ENCODE results near the gene BST1. TPM values are rescaled to one million over a fixed set of nuclear protein-coding genes. Genes with fewer than 3 reads are reported as not detected.

Gene BST1
- total and polyA plus RNA-seq, 10 of the 15 experiments (the other 5 are each of a cell fraction or from before 2014, with no cell fraction given): 0.04 to 0.42 (median 0.11) TPM; not detected in 1

DNA sequence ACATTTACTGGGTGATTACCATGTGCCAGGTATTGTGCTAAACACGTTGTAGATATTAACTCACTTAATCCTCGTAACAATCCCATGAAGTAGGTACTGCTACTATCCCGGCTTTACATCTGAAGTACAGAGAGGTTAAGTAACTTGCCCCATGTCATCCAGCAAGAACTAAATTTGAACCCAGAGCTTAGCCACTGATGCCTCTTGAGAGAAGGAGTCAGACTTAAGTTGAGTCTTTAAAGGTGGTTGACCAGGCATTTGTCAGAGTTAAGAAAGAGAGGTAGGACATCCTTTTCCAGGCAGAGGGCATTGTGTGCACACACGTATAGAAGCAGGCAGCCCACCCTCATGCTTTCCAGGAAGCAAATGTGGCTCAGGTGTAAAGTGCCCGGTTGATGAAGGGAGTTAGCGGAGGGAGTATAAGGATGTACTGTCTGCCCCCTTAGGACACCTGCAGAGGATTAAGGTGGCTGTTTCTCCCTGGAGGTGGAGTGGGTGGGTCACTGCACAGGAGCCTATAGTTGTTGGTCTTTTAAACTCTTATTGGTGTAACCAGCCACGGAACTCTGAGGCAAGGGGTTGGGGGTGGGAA is 74.9 kb downstream of the BST1 start:
- Histone ChIP-seq H3K4me2 (ENCODE audit: control insufficient read depth, insufficient read depth) (peak overlapping the region; percentile 77), H3K27me3 (replicated peaks in 1 of 2; ENCODE audit: control insufficient read depth in 2 of 2, insufficient read depth in 2 of 2, low read length in 1 of 2) (peaks cover 0 to 3% of the 10 kb centered on the region in 2 experiments; a peak in 1 of 4 replicates), H3K9me3 (replicated peaks; ENCODE audit: control insufficient read depth, insufficient read depth, low read length) (no peaks in the 10 kb centered on the region), H3K27ac (ENCODE audit: control insufficient read depth, insufficient read depth) (0 out of 2 replicates have a peak overlapping the region, but pooled peaks have one; percentile 17), H3K4me1 (ENCODE audit: control insufficient read depth, insufficient read depth, low read length) (peaks cover 36% of the 10 kb centered on the region), H3K79me2 (ENCODE audit: control insufficient read depth, insufficient read depth, low read length) (no peaks in the 10 kb centered on the region; the same call in 1 of the 2 replicates), H3K36me3 (ENCODE audit: control insufficient read depth in 2 of 2, insufficient read depth in 2 of 2, low read length in 1 of 2) (no peaks in the 10 kb centered on the region), H3K9ac (ENCODE audit: control insufficient read depth, insufficient read depth, low read length) (peak overlapping the region; percentile 63; the same call in 1 of the 2 replicates), H4K20me1 (ENCODE audit: control insufficient read depth, insufficient read depth) (no peaks in the 10 kb centered on the region), H2AFZ (ENCODE audit: control insufficient read depth, low read depth, low read length) (no peak overlapping the region), H3K4me3 (peak overlapping the region; percentile 72; the same call in 1 of the 2 replicates)
- ChIA-PET SMC1A (ENCODE audit: uncharacterized antibody, unreplicated experiment) (interaction anchor here (0.6 to 9.7 kb wide), 10 partner anchors 12 to 96 kb away, joined by 3 to 83 read pairs (median 6); partner anchors contain the start of gene FAM200B), CTCF (interaction anchor here (1.0 to 2.4 kb wide), 6 partner anchors 14 to 126 kb away, joined by 3 to 13 read pairs (median 6); no protein-coding TSS in a partner anchor), POLR2A (interaction anchor here (0.8 to 1.5 kb wide), 6 partner anchors 10 to 95 kb away, joined by 3 to 6 read pairs (median 4); no protein-coding TSS in a partner anchor), RAD21 (ENCODE audit: unreplicated experiment) (interaction anchor here (0.9 to 5.3 kb wide), 7 partner anchors 11 to 112 kb away, joined by 3 to 30 read pairs (median 4); no protein-coding TSS in a partner anchor)
- 28% methylated on average over 7 of the region's 7 CpGs for WGBS (ENCODE audit: insufficient coverage, insufficient replicate concordance, low lambda C conversion rate, missing lambda C conversion rate)
- TSS peak; percentile 89 for BruUV-seq (replicated peaks)
- TF ChIP-seq ZNF217 (IDR thresholded peaks at IDR 0.05) (peak; percentile 65), MTA2 (IDR thresholded peaks at IDR 0.05; ENCODE audit: low read depth) (peak; percentile 26; the same call in 1 of the 2 replicates), ZBTB40 (IDR thresholded peaks at IDR 0.05; ENCODE audit: borderline replicate concordance) (no peak), ATF7 (IDR thresholded peaks at IDR 0.05; ENCODE audit: low read depth) (peak; percentile 33; the same call in 1 of the 2 replicates), SIX5 (IDR thresholded peaks at IDR 0.05; ENCODE audit: low read depth, low read length, severe bottlenecking) (no peak), NBN (IDR thresholded peaks at IDR 0.05) (0 out of 2 replicates have a peak, but pooled peaks have one; percentile 46), MYB (IDR thresholded peaks at IDR 0.05; ENCODE audit: borderline replicate concordance, low read depth, low read length) (no peak), IRF4 (IDR thresholded peaks at IDR 0.05; ENCODE audit: low read depth, low read length) (0 out of 2 replicates have a peak, but pooled peaks have one; percentile 1), ASH2L (IDR thresholded peaks at IDR 0.05; ENCODE audit: borderline replicate concordance, low read depth) (no peak)
- peak; percentile 67 for DNase-seq (ENCODE audit: low read depth, low spot score)
- no peak for FAIRE-seq
- intact Hi-C loops (cut with micrococcal nuclease; ENCODE audit: unreplicated experiment) (loop anchor here (1.0 to 10.0 kb wide), 6 partner anchors 21 to 773 kb away; partner anchors contain the start of genes CPEB2, FAM200B and FBXL5), in situ Hi-C loops (cut with MboI) (no loop called here)
- ATAC-seq: no peak
